T-cell (primary cell): Measurements from ENCODE around the gene TMEM80. TPM values are rescaled to one million over a fixed set of nuclear protein-coding genes. Genes with fewer than 3 reads are reported as not detected.

ENCODE experiments used
- ATAC-seq, 4 experiments: fragments of 200-7000 bp in 3 of 4; fragments of 150-1000 bp in 1 of 4; cut with Tn5 transposase; replicated peaks in 1 of 4; 1 replicate in 3 of 4; 2 replicates in 1 of 4; pipeline ENCODE4 v1.10.0; 2021; ENCODE audit warnings: moderate library complexity in 3 of 4, mild to moderate bottlenecking in 2 of 4, moderate number of reproducible peaks in 1 of 4
- CTCF ChIA-PET, 2 donors: fragments of 300-600 bp; sonication (Branson Sonifier 250); formaldehyde crosslinking; loops; one replicate each; lab custom pipeline; 2022; ENCODE audit warnings: antibody characterized with exemption in 2 of 2; lab: Charles Lee
- POLR2A ChIA-PET, 2 donors: fragments of 300-600 bp; sonication (Branson Sonifier 250); formaldehyde crosslinking; loops; one replicate each; lab custom pipeline; 2022; ENCODE audit warnings: antibody characterized with exemption in 2 of 2; lab: Charles Lee
- DNase-seq, 35 experiments: peaks; one replicate each; pipeline versions ENCODE4 v3.0.0 to v3.0.0-alpha.2; 2013 to 2023
- H3K27ac ChIP-seq: one replicate; pipeline ENCODE4 v1.5.1; 2013; ENCODE audit warnings: low read length
- H3K27me3 ChIP-seq, 2 experiments: replicated peaks in 1 of 2; 1 replicate in 1 of 2; 2 replicates in 1 of 2; pipeline versions ENCODE4 v1.6.1 to v1.7.0; 2013; ENCODE audit warnings: low read length in 1 of 2, mixed read lengths in 1 of 2; ENCODE audit not compliant: control insufficient read depth in 2 of 2, insufficient read depth in 2 of 2; ENCODE audit errors: extremely low read depth in 1 of 2
- H3K36me3 ChIP-seq, 2 donors: 1 replicate in 1 of 2; 2 replicates in 1 of 2; pipeline versions ENCODE4 v1.6.1 to v1.7.0; 2013; ENCODE audit warnings: low read length in 1 of 2; ENCODE audit not compliant: control insufficient read depth in 2 of 2, insufficient read depth in 1 of 2; ENCODE audit errors: extremely low read depth in 1 of 2
- H3K4me1 ChIP-seq, 2 experiments: 1 replicate in 1 of 2; 2 replicates in 1 of 2; pipeline versions ENCODE4 v1.6.1 to v1.7.0; 2013; ENCODE audit warnings: low read length in 2 of 2, mixed read lengths in 1 of 2; ENCODE audit not compliant: insufficient read depth in 2 of 2, control insufficient read depth in 1 of 2; ENCODE audit errors: extremely low read depth in 1 of 2
- H3K4me3 ChIP-seq, 2 donors: 1 replicate in 1 of 2; 2 replicates in 1 of 2; pipeline versions ENCODE4 v1.5.1 to v1.7.0; 2013; ENCODE audit warnings: mild to moderate bottlenecking in 2 of 2, low read length in 1 of 2, moderate library complexity in 1 of 2; ENCODE audit not compliant: control insufficient read depth in 1 of 2; ENCODE audit errors: extremely low read depth in 1 of 2
- H3K9me3 ChIP-seq: 2 replicates; pipeline ENCODE4 v1.7.0; 2013
- H3K27ac Mint-ChIP-seq, 2 donors: one replicate each; pipeline ENCODE4 v1.8.0; 2020 to 2021; ENCODE audit warnings: mild to moderate bottlenecking in 2 of 2, mixed read lengths in 2 of 2
- H3K27me3 Mint-ChIP-seq, 2 donors: one replicate each; pipeline ENCODE4 v1.8.0; 2021 to 2022; ENCODE audit warnings: mixed read lengths in 2 of 2
- H3K36me3 Mint-ChIP-seq: one replicate; pipeline ENCODE4 v1.8.0; 2021; ENCODE audit warnings: mixed read lengths
- H3K4me1 Mint-ChIP-seq, 3 donors: one replicate each; pipeline ENCODE4 v1.8.0; 2020 to 2022; ENCODE audit warnings: mixed read lengths in 3 of 3, mild to moderate bottlenecking in 1 of 3
- H3K4me3 Mint-ChIP-seq, 3 donors: one replicate each; pipeline ENCODE4 v1.8.0; 2020 to 2022; ENCODE audit warnings: mild to moderate bottlenecking in 3 of 3, mixed read lengths in 3 of 3, moderate library complexity in 3 of 3
- H3K9me3 Mint-ChIP-seq, 3 donors: one replicate each; pipeline ENCODE4 v1.8.0; 2020 to 2022; ENCODE audit warnings: mixed read lengths in 3 of 3
- WGBS: methylation state at CpG from one replicate; pipeline ENCODE4 v1.1.5; 2013; ENCODE audit warnings: missing lambda C conversion rate; ENCODE audit not compliant: insufficient coverage; 5-methylcytosine and 5-hydroxymethylcytosine counted together
- total RNA-seq, 35 experiments: library from RNA in 6 of 35; stranded (reverse) in 6 of 35; fragments of 120-200 nt in 1 of 35; gene quantifications; one replicate each; pipeline versions ENCODE4 v1.2.1 to v1.2.4 and lab custom pipeline; 2013 to 2026

The TMEM80 gene
- total RNA-seq, 5 donors from 2014 or later (not counting 1 experiment from before 2014, with no cell fraction given), result 21.2 to 43.9 (median 42.4) TPM

DNA sequence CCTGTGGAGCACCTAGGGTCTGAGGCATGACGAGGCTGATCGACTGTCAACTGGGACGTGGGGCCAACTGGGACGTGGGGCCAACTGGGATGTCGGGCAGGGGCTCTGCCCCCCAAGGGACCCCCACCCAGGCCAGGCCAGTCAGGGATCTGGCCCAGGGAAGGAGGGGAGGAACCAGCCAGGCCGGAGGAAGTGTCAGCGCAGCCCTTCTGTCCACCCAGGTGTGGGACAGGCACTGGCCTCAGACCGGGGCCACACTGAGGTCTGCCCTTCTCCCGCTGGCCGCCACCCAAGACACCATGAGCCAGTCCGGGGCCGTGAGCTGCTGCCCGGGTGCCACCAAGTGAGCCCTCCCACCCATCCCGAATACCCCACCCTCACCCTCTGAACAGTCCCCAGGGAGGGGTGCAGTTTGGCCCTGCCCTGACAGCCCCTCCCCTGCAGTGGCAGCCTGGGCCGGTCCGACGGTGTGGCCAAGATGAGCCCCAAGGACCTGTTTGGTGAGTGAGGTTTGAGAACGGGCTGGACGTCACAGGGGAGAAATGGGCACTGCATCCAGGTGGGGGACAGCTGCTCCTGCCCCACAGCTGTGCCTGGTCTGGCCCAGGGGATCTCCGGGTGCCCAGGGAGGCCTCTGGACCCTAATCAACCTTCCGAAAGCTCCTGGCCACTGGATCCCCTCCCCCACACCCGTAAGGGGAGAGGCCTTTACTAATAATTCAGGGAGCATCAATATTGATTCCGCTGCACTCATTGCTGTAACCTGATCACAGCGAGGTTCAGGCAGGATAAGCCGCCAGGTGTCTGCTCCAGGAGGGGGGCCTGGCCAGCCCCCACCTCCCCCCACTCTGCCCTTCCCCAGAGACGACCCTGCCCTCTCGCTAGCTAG is 13.7 kb downstream of the TMEM80 start:
- H3K36me3 Mint-ChIP-seq, result no peaks in the 10 kb centered on the region
- H3K4me3 Mint-ChIP-seq, result no peak overlapping the region
- no peak overlapping the region for H3K27ac Mint-ChIP-seq
- ChIA-PET CTCF (no interaction called here), POLR2A (interaction anchor here in 1 of 2 donors (1.0 kb wide), 1 partner anchor 14 kb away, joined by 3 read pairs; the partner anchor contains the start of gene TMEM80)
- H3K36me3 ChIP-seq, result no peaks in the 10 kb centered on the region
- H3K4me1 ChIP-seq, result peaks cover 0 to 25% of the 10 kb centered on the region in 2 experiments
- H3K27me3 Mint-ChIP-seq, result peaks cover 12 to 26% of the 10 kb centered on the region in 2 donors
- no peaks in the 10 kb centered on the region for H3K9me3 Mint-ChIP-seq
- H3K4me3 ChIP-seq, result no peak overlapping the region
- ATAC-seq (no peak), DNase-seq (no peak)
- H3K27ac ChIP-seq, result no peak overlapping the region
- peaks cover 2 to 70% of the 10 kb centered on the region in 2 experiments for H3K27me3 ChIP-seq
- no peaks in the 10 kb centered on the region for H3K9me3 ChIP-seq
- WGBS, result 84% methylated on average over 17 of the region's 27 CpGs
- peaks cover 0 to 8% (median 4%) of the 10 kb centered on the region in 3 donors for H3K4me1 Mint-ChIP-seq

DNA sequence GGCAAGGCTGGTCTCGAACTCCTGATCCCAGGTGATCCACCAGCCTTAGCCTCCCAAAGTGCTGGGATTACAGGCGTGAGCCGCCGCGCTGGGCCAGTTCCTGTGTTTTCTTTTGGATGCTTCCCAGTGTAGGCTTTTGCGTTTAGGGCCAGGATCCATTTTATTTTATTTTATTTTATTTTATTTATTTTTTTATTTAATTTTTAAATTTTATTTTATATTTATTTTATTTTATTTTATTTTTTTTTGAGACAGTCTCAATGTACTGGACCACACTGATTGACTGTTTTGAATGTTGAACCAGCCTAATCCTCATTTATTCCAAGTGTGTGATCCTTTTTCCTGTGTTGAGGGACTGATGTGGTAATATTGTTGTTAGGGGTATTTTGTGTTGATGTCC is 18.8 kb downstream of the TMEM80 start:
- no peak overlapping the region for H3K27ac ChIP-seq
- peaks cover 0 to 4% of the 10 kb centered on the region in 2 experiments for H3K4me1 ChIP-seq
- no peaks in the 10 kb centered on the region for H3K36me3 ChIP-seq
- POLR2A ChIA-PET, result interaction anchor here in 1 of 2 donors (0.7 kb wide), 1 partner anchor 590 kb away, joined by 4 read pairs; no protein-coding TSS in a partner anchor
- Mint-ChIP-seq H3K4me3 (no peak overlapping the region), H3K27ac (no peak overlapping the region), H3K36me3 (no peaks in the 10 kb centered on the region), H3K9me3 (peaks cover 0 to 11% (median 3%) of the 10 kb centered on the region in 3 donors), H3K4me1 (peaks cover 0 to 5% (median 4%) of the 10 kb centered on the region in 3 donors), H3K27me3 (peaks cover 6 to 14% of the 10 kb centered on the region in 2 donors)
- 100% methylated on average over 1 of the region's 6 CpGs for WGBS
- ATAC-seq, result no peak
- H3K9me3 ChIP-seq, result no peaks in the 10 kb centered on the region
- no peak for DNase-seq
- H3K4me3 ChIP-seq, result no peak overlapping the region
- CTCF ChIA-PET, result interaction anchor here in 1 of 2 donors (0.5 kb wide), 1 partner anchor 39 kb away, joined by 4 read pairs; no protein-coding TSS in a partner anchor
- H3K27me3 ChIP-seq, result peaks cover 0 to 38% of the 10 kb centered on the region in 2 experiments

DNA sequence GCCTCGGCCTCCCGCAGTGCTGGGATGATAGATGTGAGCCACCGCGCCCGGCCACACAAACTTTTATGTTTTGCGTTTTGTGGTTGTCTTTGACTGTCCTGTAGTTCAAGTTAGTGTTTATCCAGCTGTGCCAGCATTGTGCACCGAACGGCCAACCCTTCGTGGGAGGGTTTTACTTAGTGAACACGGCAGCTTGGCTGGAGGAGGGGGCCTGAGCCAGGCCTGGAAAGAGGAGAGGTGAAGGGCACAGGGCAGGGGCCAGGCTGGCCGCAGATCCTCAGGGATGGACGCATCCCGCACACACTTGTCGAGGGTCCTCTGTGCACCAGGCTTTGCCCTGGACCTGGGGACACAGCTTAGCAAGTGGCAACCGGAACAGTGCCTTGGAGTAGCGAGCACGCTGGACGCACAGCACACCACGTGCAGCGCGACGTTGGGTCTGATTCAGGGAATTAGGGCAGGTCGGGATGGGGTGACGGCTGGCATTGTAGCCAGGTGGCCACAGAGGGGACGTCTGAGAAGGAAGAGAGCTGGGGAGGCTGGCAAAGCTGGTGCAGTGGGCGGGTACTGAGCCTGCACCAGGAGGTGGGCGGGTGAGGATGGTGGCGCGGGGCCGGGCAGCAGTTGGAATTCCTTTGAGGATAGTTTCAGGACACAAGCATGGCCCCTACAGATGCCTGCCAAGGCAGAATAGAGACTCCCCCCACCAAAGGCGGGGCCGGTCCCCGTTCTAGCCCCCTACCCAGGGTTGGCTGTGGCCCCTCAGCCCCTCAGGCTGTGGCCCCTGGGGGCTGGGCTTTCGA is 23.8 kb downstream of the TMEM80 start:
- ChIA-PET CTCF (no interaction called here), POLR2A (no interaction called here)
- Histone ChIP-seq H3K4me1 (peaks cover 8 to 29% of the 10 kb centered on the region in 2 experiments), H3K27me3 (peaks cover 0 to 48% of the 10 kb centered on the region in 2 experiments), H3K36me3 (no peaks in the 10 kb centered on the region), H3K9me3 (no peaks in the 10 kb centered on the region), H3K27ac (no peak overlapping the region), H3K4me3 (no peak overlapping the region)
- ATAC-seq (no peak), DNase-seq (no peak)
- Mint-ChIP-seq H3K4me3 (peak overlapping the region; percentile 17 to 77 (median 29)), H3K27ac (peak overlapping the region in 1 of 2 donors; percentile 31), H3K27me3 (peaks cover 11 to 14% of the 10 kb centered on the region in 2 donors), H3K9me3 (peaks cover 0 to 11% (median 3%) of the 10 kb centered on the region in 3 donors), H3K36me3 (no peaks in the 10 kb centered on the region), H3K4me1 (peaks cover 6 to 22% (median 13%) of the 10 kb centered on the region in 3 donors)
- WGBS, result 86% methylated on average over 21 of the region's 34 CpGs

- no peak overlapping the region for H3K4me3 ChIP-seq
- peaks cover 0 to 6% (median 2%) of the 10 kb centered on the region in 3 donors for H3K9me3 Mint-ChIP-seq
- ATAC-seq (no peak), DNase-seq (no peak)
- peaks cover 0 to 56% of the 10 kb centered on the region in 2 experiments for H3K27me3 ChIP-seq
- H3K4me1 ChIP-seq, result peaks cover 8 to 29% of the 10 kb centered on the region in 2 experiments
- peak overlapping the region; percentile 17 to 77 (median 56) for H3K4me3 Mint-ChIP-seq
- peaks cover 6 to 22% (median 13%) of the 10 kb centered on the region in 3 donors for H3K4me1 Mint-ChIP-seq
- no peak overlapping the region for H3K27ac Mint-ChIP-seq
- ChIA-PET CTCF (no interaction called here), POLR2A (no interaction called here)
- peaks cover 11 to 14% of the 10 kb centered on the region in 2 donors for H3K27me3 Mint-ChIP-seq
- no peak overlapping the region for H3K27ac ChIP-seq
- H3K36me3 ChIP-seq, result no peaks in the 10 kb centered on the region
- WGBS, result 70% methylated on average over 35 of the region's 35 CpGs
- H3K36me3 Mint-ChIP-seq, result no peaks in the 10 kb centered on the region
- H3K9me3 ChIP-seq, result no peaks in the 10 kb centered on the region
Measured at GRCh38 chr11:720017-720641, 24.5 kb downstream of the TMEM80 start.

DNA sequence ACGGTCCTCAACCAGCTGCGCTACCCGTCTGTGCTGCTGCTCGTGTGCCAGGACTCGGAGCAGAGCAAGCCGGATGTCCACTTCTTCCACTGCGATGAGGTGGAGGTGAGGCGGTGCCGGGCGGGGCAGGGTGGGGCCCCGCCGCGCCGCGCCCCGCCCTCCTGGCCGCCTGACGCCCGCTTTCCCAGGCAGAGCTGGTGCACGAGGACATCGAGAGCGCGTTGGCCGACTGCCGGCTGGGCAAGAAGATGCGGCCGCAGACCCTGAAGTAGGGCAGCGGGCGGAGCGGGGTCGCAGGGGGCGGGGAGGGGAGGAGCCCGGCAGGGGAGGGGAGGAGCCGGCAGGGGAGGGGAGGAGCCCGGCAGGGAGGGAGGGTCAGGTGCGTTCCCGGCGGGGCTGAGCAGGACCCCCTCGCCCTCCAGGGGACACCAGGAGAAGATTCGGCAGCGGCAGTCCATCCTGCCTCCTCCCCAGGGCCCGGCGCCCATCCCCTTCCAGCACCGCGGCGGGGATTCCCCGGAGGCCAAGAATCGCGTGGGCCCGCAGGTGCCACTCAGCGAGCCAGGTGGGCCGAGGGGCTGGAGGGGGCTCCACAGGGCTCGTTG is 25.1 kb downstream of the TMEM80 start:
- H3K9me3 Mint-ChIP-seq, result peaks cover 0 to 3% (median 0%) of the 10 kb centered on the region in 3 donors
- peaks cover 0 to 59% of the 10 kb centered on the region in 2 experiments for H3K27me3 ChIP-seq
- H3K4me1 Mint-ChIP-seq, result peaks cover 6 to 24% (median 13%) of the 10 kb centered on the region in 3 donors
- WGBS, result 4% methylated on average over 35 of the region's 53 CpGs
- peaks cover 8 to 36% of the 10 kb centered on the region in 2 experiments for H3K4me1 ChIP-seq
- no peaks in the 10 kb centered on the region for H3K36me3 ChIP-seq
- no peaks in the 10 kb centered on the region for H3K36me3 Mint-ChIP-seq
- POLR2A ChIA-PET, result no interaction called here
- peaks cover 11 to 14% of the 10 kb centered on the region in 2 donors for H3K27me3 Mint-ChIP-seq
- no peak overlapping the region for H3K27ac Mint-ChIP-seq
- H3K9me3 ChIP-seq, result no peaks in the 10 kb centered on the region
- peak overlapping the region in 1 of 2 donors; percentile 11 for H3K4me3 ChIP-seq
- peak in 10 of 35 experiments; percentile 13 to 59 (median 42) for DNase-seq
- peak overlapping the region in 2 of 3 donors; percentile 56 to 77 for H3K4me3 Mint-ChIP-seq
- peak in 3 of 4 experiments; percentile 21 to 69 (median 37) for ATAC-seq
- no peak overlapping the region for H3K27ac ChIP-seq
- CTCF ChIA-PET, result no interaction called here
